Subcutaneous abdominal adipose tissue (tissue), 5 donors: ENCODE results near the gene IL36RN.

Source experiments
- H3K27ac ChIP-seq: one replicate; pipeline ENCODE4 v1.7.0; 2013; ENCODE audit warnings: low read depth, mild to moderate bottlenecking, inconsistent platforms, low read length, moderate library complexity
- H3K27me3 ChIP-seq, 5 donors: one replicate each; pipeline ENCODE4 v1.7.0; 2013; ENCODE audit warnings: low read length in 5 of 5, inconsistent platforms in 1 of 5; ENCODE audit not compliant: control insufficient read depth in 5 of 5, insufficient read depth in 4 of 5
- H3K36me3 ChIP-seq, 5 donors: one replicate each; pipeline ENCODE4 v1.7.0; 2013; ENCODE audit warnings: low read length in 5 of 5; ENCODE audit not compliant: control insufficient read depth in 5 of 5, insufficient read depth in 5 of 5
- H3K4me1 ChIP-seq, 5 donors: one replicate each; pipeline ENCODE4 v1.7.0; 2013; ENCODE audit warnings: low read length in 5 of 5, mild to moderate bottlenecking in 3 of 5, moderate library complexity in 1 of 5; ENCODE audit not compliant: control insufficient read depth in 5 of 5, insufficient read depth in 5 of 5
- H3K4me3 ChIP-seq, 5 donors: one replicate each; pipeline ENCODE4 v1.7.0; 2013; ENCODE audit warnings: low read length in 5 of 5, low read depth in 1 of 5
- H3K9ac ChIP-seq, 5 donors: one replicate each; pipeline ENCODE4 v1.7.0; 2013; ENCODE audit warnings: low read length in 5 of 5, mild to moderate bottlenecking in 4 of 5, moderate library complexity in 3 of 5
- H3K9me3 ChIP-seq, 5 donors: one replicate each; pipeline ENCODE4 v1.7.0; 2013; ENCODE audit warnings: low read length in 5 of 5; ENCODE audit not compliant: control insufficient read depth in 5 of 5
- donor health status: healthy.
- donor health status: healthy.
- donor health status: healthy.
- donor health status: healthy.
- donor health status: healthy.

The IL36RN gene

DNA sequence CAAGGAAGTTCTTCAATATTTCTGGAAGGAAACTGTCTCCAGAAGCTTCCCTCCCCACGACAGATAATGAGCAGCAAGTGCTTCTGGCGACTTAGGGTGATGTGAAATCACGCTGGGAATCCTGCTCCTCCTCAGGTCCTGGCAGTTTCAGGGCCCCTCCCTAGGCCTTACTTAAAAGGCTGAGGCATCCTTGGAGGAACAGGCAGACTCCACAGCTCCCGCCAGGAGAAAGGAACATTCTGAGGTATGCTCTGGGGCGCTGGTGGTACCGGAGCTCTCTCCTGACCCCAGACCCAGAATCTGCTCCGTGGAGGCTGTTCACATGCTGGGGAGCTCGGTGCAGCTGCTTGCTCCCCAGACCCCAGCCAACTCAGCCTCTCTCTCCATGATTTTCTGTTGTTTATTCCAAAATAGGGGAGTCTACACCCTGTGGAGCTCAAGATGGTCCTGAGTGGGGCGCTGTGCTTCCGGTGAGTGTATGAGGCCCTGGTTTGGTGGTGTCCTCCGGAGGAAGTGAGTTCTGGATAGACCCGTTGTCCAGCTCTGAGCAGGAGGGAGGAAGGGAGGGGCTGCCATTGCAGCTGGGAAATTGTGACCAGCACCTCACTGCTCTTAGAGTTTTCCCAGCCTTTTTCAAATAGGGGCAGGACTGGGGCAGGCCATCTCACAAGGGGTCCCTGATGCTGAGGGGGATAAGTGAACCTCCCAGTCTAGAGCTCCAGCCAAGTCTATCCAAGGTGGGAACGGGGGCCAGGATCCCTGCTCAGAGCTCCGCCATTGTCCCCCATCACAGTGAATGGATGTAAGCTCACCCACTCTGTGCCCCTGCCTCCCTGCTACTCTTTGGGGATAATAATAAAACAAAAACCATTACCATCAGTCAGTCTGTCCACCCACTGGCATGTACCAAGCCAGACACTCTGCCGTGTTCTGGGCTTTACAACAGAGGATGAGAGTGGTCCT, at the start of gene IL36RN:
Gene IL36RN, plus strand, starts transcription at position 201 of the 963 bp plus-strand sequence. Its CDS starts 241 bp downstream, at position 442.
- Histone ChIP-seq H3K27ac (no peak within 1 kb of the TSS), H3K9ac (no peak within 1 kb of the TSS), H3K36me3 (no peaks in the 10 kb centered on the region), H3K4me1 (no peaks in the 10 kb centered on the region), H3K27me3 (peaks cover 0 to 8% (median 4%) of the 10 kb centered on the region in 5 donors), H3K9me3 (peaks cover 0 to 14% (median 4%) of the 10 kb centered on the region in 5 donors), H3K4me3 (no peak within 1 kb of the TSS)

DNA sequence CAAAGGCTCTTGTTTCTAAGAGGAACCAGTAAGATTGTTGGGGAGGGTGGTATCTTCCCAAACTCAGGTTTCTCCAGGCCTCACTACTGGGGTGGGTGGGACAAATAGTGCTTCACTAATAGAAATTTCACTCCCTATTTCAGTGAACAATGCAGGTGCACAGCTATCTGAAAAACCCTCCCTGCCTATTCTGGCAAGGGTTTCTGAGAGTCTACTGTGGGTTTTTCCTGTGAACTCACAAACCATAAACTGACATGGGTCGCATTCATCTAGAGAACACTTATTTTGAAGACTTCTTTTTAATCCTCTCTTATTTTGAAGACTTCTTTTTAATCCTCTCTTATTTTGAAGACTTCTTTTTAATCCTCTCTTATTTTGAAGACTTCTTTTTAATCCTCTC, 49.4 kb upstream of the IL36RN start:
- H3K27ac ChIP-seq, result no peak overlapping the region
- H3K4me3 ChIP-seq, result no peak overlapping the region
- H3K4me1 ChIP-seq, result no peaks in the 10 kb centered on the region
- H3K9me3 ChIP-seq, result no peaks in the 10 kb centered on the region
- H3K9ac ChIP-seq, result no peak overlapping the region
- H3K36me3 ChIP-seq, result no peaks in the 10 kb centered on the region
- H3K27me3 ChIP-seq, result peaks cover 0 to 3% (median 0%) of the 10 kb centered on the region in 5 donors

DNA sequence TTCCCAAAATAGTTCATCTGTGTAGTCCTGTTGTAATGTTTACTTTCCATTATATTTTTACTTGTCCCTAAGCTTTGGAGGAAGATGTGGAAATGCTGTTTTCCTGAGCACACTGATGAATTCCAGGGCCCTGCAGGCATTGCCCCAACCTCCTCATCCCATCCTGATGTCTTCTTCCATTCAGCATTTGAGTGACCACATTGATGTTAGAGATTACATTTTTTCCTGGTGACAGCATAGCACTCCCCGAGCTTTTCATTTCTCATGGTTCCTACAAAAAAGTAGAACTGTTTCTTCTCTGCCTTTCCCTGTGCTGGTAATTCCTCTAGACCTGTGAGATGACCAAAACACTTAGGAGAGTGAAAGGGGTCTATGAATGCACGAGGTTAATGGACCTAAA, 48.9 kb upstream of the IL36RN start:
- H3K4me1 ChIP-seq, result no peaks in the 10 kb centered on the region
- H3K27me3 ChIP-seq, result peaks cover 0 to 3% (median 0%) of the 10 kb centered on the region in 5 donors
- no peak overlapping the region for H3K9ac ChIP-seq
- no peak overlapping the region for H3K4me3 ChIP-seq
- no peak overlapping the region for H3K27ac ChIP-seq
- no peaks in the 10 kb centered on the region for H3K36me3 ChIP-seq
- H3K9me3 ChIP-seq, result no peaks in the 10 kb centered on the region

DNA sequence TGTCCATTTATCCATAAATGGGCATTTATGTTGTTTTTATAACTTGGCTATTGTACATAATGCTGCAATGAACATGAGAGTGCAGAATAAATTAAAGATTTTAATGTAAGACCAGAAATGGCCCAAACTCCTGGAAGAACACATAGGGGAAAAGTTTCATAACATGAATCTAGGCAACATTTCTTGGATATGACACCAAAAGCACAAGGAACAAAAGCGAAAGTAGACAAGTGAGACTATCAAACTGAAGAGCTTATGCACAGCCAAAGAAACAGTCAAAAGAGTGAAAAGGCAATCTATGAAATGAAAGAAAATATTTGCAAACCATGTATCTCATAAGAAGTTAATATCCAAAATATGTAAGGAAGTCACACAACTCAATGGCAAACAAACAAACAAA, 47.9 kb upstream of the IL36RN start:
- Histone ChIP-seq H3K4me1 (no peaks in the 10 kb centered on the region), H3K27ac (no peak overlapping the region), H3K36me3 (no peaks in the 10 kb centered on the region), H3K9ac (no peak overlapping the region), H3K4me3 (no peak overlapping the region), H3K27me3 (no peaks in the 10 kb centered on the region), H3K9me3 (no peaks in the 10 kb centered on the region)

DNA sequence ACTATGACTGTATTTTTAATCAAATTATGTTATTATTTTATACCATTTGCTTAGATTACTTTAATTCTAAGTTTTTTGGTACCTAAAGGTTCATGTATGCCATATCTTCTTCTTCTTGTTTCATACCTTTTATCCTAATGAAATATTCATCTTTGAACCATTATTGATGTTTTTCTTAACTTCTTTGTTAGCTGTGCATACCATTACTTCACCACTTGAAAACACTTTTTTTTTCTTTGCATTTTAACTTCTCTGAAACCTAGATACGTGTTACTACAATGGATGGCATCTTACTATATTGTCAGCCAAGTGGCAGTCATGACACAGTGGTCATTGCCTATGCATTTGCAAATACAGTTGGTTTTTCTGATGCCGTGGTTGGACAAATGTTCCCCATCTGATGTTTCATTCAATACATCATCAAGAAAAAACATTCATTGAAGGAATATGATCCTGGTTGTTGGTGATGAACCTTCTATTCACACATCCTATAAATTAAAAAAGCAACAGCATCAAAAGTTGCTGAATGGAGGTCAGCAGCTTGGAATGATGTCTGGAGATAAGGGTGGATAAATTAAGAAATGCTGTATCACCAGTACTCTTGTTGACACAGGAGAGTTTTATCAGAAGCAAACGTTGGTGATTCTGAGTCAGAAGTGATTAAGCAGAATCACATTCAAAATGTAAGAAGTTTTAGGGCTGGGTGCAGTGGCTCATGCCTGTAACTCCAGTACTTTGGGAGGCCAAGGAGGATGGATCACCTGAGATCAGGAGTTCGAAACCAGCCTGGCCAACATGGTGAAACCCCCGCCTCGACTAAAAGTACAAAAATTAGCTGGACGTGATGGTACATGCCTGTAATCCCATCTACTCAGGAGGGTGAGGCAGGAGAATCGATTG, 46.3 kb upstream of the IL36RN start:
- Histone ChIP-seq H3K4me3 (no peak overlapping the region), H3K27ac (no peak overlapping the region), H3K27me3 (peaks cover 0 to 4% (median 0%) of the 10 kb centered on the region in 5 donors), H3K4me1 (no peaks in the 10 kb centered on the region), H3K36me3 (no peaks in the 10 kb centered on the region), H3K9me3 (no peaks in the 10 kb centered on the region), H3K9ac (no peak overlapping the region)

DNA sequence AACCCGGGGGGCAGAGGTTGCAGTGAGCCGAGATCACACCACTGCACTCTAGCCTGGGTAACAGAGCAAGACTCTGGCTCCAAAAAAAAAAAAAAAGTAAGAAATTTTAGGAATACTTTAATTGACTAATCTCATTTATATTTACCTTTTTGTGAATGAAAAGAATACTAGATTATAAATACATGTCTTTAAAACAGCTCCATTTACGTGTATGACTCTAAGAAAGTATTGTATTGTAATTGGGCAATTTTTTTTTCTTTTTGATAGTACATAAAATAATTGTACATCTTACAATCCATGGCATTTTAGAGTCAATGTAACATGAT, 45.7 kb upstream of the IL36RN start:
- no peak overlapping the region for H3K4me3 ChIP-seq
- no peaks in the 10 kb centered on the region for H3K4me1 ChIP-seq
- peaks cover 0 to 4% (median 0%) of the 10 kb centered on the region in 5 donors for H3K27me3 ChIP-seq
- no peaks in the 10 kb centered on the region for H3K9me3 ChIP-seq
- no peak overlapping the region for H3K9ac ChIP-seq
- H3K27ac ChIP-seq, result no peak overlapping the region
- H3K36me3 ChIP-seq, result no peaks in the 10 kb centered on the region

DNA sequence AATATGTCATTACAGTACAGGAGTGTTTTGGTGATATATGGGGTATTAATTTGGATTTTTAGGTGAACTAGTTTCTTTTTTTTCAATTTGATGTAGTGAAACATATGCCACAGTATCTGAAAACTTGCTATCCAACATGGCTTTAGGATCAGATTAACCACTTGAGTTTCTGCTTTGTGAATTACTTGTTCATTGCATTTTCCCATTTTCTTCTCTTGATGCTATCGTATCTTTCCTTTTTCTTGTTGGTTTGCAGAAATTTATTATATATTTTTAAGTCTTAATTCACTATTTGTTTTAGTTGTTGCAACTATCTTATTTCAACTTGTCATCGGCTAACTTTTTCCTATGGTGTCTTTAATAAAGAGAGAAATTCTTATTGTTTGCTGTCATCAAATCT, 44.9 kb upstream of the IL36RN start:
- Histone ChIP-seq H3K27ac (no peak overlapping the region), H3K4me3 (no peak overlapping the region), H3K9me3 (no peaks in the 10 kb centered on the region), H3K27me3 (peaks cover 0 to 4% (median 0%) of the 10 kb centered on the region in 5 donors), H3K4me1 (no peaks in the 10 kb centered on the region), H3K36me3 (no peaks in the 10 kb centered on the region), H3K9ac (no peak overlapping the region)

DNA sequence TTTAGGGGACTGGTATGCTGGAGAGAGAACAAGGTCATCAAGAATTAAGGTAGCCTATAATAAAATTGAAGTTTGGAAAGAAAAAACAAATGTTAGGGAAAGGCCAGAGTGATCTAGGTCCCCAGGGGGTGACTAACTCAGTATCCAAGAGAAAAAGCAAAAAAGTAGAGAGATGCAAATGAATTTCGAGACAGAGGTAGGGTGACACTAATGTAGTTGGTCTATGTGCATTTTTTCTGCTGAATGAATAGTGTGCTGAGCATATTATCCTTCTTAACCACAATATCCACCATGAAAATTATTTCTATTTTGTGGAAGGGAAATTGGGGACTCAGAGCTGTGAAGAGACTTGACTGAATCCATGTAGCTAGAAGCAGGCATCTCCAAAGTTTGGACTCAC, 44.0 kb upstream of the IL36RN start:
- no peaks in the 10 kb centered on the region for H3K36me3 ChIP-seq
- no peak overlapping the region for H3K27ac ChIP-seq
- H3K27me3 ChIP-seq, result peaks cover 0 to 4% (median 0%) of the 10 kb centered on the region in 5 donors
- no peaks in the 10 kb centered on the region for H3K4me1 ChIP-seq
- no peaks in the 10 kb centered on the region for H3K9me3 ChIP-seq
- H3K9ac ChIP-seq, result no peak overlapping the region
- no peak overlapping the region for H3K4me3 ChIP-seq

DNA sequence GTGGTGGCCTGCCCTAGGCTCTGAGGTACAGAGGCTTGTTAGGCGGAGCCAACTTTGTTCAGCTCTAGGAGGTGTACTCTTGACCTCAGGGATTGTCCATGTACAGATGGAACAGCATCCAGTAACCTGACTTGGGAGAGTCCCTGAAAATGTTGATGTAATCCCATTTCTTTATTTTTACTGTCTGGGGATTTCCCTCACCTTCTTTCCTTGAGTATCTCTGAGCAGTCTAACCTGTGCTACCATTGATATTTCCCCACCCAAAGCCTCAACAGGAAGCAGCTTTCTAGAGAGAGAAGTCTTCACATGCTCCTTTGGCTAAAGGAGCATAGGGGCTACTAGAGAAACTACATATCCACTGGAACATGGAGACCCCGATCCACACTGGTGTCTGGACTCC, 43.3 kb upstream of the IL36RN start:
- H3K4me3 ChIP-seq, result no peak overlapping the region
- no peak overlapping the region for H3K27ac ChIP-seq
- no peaks in the 10 kb centered on the region for H3K9me3 ChIP-seq
- H3K36me3 ChIP-seq, result no peaks in the 10 kb centered on the region
- H3K9ac ChIP-seq, result no peak overlapping the region
- peaks cover 0 to 4% (median 0%) of the 10 kb centered on the region in 5 donors for H3K27me3 ChIP-seq
- no peaks in the 10 kb centered on the region for H3K4me1 ChIP-seq

DNA sequence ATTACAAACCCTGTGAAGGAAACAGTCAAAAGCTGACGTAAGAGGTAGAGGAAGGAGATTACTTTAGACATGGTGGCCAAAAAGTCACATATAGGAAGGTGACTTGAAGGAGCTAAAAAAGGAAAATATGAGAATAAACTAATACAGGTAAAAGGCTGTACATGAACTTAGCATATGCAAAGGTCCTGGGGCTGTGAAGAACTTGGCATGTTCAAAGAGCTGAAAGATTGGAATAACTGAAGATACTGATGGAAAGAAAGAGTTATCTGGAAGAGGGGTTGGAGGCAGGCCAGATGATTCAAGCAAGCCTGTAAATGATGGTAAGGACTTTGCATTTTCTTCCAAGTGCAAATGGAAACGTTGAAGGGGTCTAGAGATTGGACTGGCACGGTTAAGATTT, 40.5 kb upstream of the IL36RN start:
- Histone ChIP-seq H3K9me3 (no peaks in the 10 kb centered on the region), H3K4me1 (no peaks in the 10 kb centered on the region), H3K27me3 (peaks cover 0 to 4% (median 0%) of the 10 kb centered on the region in 5 donors), H3K4me3 (no peak overlapping the region), H3K36me3 (no peaks in the 10 kb centered on the region), H3K9ac (no peak overlapping the region), H3K27ac (no peak overlapping the region)
